ENCODE measurements around the gene COL4A4.
A peak's percentile ranks its signal among the peaks of the same experiment; 100 is the strongest.
"Not testable (repeated sequence)": the region's sequence is repeated elsewhere in the genome, so short reads cannot be mapped to it uniquely, and the experiment has no call there.

The COL4A4 gene

DNA sequence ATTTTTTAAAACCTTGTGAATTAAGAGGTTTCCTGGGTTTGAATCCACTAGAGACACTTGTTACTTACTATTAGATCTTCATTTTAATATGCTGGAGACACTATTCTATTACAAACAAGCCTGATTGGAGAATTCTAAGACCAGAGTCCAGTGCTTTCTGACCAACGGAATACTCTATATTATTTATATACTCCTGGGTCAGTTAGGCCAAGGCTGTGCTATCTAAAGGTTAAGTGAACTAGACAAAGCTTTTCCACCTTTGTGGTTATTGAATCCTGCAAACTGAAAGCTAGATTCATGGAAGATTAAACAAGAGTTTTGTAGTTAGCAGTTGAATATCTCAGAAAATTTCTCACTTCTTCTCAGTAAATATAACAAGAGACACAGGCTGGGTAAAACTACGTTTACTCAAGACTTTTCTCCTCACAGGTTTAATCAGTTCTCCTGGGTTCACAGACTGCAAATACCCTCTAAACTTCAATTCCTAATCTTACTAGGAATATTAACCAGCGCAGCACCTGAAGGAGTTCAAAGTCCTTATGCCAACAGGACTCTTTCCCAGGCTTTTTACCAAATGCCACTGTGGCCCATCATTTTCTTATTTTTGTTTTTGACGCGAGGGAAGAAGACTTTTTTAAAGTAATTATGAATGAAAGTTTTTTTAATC, 66.4 kb downstream of the COL4A4 start:
- TF ChIP-seq, protein P1, sequence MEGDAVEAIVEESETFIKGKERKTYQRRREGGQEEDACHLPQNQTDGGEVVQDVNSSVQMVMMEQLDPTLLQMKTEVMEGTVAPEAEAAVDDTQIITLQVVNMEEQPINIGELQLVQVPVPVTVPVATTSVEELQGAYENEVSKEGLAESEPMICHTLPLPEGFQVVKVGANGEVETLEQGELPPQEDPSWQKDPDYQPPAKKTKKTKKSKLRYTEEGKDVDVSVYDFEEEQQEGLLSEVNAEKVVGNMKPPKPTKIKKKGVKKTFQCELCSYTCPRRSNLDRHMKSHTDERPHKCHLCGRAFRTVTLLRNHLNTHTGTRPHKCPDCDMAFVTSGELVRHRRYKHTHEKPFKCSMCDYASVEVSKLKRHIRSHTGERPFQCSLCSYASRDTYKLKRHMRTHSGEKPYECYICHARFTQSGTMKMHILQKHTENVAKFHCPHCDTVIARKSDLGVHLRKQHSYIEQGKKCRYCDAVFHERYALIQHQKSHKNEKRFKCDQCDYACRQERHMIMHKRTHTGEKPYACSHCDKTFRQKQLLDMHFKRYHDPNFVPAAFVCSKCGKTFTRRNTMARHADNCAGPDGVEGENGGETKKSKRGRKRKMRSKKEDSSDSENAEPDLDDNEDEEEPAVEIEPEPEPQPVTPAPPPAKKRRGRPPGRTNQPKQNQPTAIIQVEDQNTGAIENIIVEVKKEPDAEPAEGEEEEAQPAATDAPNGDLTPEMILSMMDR (conservative IDR thresholded peaks at IDR 0.05; ENCODE audit: low read depth, low read length) = no peak
- no peak for DNase-seq (ENCODE audit: low read depth)
- H3K4me3 ChIP-seq (ENCODE audit: low read length) = no peak overlapping the region

DNA sequence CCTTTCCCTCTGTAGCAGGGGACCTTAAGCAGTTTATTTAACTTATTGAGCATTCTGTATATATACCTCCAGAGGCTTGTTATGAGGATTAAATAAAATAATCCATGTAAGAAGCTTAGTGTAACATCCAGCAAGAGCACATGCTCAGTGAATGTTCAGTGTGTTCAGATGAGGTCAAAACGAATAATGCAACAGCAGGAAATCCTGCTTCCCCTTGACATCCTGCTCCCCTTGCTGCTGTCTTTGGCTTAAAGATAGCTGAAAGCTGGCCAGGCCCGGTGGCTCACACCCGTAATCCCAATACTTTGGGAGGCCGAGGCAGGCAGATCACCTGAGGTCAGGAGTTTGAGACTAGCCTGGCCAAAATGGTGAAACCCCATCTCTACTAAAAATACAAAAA, 68.7 kb downstream of the COL4A4 start:
- H3K4me3 ChIP-seq (ENCODE audit: low read length) = no peak overlapping the region
- DNase-seq (ENCODE audit: low read depth) = peak; percentile 67
- TF ChIP-seq, protein P1 (conservative IDR thresholded peaks at IDR 0.05; ENCODE audit: low read depth, low read length) = no peak

DNA sequence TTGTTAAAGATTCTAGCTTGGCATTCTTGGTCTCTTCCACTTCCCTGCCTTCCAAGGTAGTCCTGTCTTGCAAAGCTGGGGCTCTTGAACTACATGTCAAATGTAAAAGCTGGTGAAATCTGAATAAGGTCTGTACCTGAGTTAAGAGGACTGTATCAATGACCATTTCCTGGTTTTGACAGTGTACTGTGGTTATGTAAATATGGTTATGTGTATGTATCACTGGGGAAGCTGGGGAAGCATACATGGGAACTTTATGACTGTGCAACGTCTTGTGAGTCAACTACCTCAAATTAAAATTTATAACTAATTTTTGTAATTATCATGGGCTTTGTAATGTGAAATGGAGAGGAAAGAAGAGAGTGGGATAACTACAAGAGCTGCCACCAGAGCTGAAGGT, 81.7 kb downstream of the COL4A4 start:
- H3K4me3 ChIP-seq (ENCODE audit: low read length) = no peak overlapping the region
- TF ChIP-seq, protein P1 (conservative IDR thresholded peaks at IDR 0.05; ENCODE audit: low read depth, low read length) = no peak
- no peak for DNase-seq (ENCODE audit: low read depth)

DNA sequence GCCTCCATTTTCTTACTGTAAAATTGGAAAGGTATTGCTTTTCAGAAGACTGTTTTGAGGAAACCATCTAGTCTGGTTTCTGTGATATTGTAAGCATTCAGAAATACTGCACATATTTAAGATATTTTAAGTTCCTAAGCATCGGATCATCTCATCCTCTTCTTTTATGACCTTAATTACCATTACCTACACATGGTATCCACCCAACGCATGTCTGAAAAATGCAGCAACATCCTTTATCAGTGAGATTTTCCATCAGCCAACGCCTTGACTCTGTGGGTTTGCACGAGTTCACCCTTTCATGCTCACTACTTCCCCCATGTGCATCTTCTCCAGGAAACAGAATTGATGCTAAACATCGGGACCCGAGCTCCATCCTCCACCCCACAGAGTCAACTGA, 84.3 kb downstream of the COL4A4 start:
- TF ChIP-seq, protein P1 (conservative IDR thresholded peaks at IDR 0.05; ENCODE audit: low read depth, low read length) = no peak
- H3K4me3 ChIP-seq (ENCODE audit: low read length) = no peak overlapping the region
- no peak for DNase-seq (ENCODE audit: low read depth)

DNA sequence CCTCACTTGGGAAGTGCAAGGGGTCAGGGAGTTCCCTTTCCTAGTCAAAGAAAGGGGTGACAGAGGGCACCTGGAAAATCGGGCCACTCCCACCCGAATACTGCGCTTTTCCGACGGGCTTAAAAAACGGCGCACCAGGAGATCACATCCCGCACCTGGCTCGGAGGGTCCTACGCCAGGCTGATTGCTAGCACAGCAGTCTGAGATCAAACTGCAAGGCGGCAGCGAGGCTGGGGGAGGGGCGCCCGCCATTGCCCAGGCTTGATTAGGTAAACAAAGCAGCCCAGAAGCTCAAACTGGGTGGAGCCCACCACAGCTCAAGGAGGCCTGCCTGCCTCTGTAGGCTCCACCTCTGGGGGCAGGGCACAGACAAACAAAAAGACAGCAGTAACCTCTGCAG, 98.9 kb downstream of the COL4A4 start:
- not testable (repeated sequence) for DNase-seq (ENCODE audit: low read depth); H3K4me3 ChIP-seq (ENCODE audit: low read length)

DNA sequence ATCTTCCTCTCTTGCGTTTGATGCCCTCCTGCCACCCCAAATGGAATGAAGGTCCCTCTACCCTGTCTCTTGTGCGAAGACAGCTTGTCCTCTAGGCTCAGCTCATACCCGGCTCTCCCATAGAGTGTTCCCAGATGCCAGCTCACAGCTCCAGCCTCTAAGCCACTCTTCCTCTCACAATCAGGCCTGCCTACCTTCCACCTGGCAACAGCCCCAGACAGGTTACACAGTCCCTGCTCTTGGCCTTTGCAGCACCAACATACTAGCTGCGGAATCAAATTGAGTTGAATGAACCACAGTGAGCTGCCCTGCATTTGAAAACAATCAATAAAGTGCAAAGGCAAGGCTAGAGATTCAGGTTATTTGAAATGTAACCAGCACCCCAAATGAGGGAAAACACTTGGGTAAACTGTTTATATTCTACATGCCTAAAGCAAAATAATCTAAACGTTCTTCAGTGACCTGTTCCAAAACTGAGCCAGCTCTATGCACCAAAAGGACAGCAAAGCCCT, 105.1 kb downstream of the COL4A4 start:
- H3K4me3 ChIP-seq (ENCODE audit: low read length) = no peak overlapping the region
- TF ChIP-seq, protein P1 (conservative IDR thresholded peaks at IDR 0.05; ENCODE audit: low read depth, low read length) = no peak
- DNase-seq (ENCODE audit: low read depth) = no peak

DNA sequence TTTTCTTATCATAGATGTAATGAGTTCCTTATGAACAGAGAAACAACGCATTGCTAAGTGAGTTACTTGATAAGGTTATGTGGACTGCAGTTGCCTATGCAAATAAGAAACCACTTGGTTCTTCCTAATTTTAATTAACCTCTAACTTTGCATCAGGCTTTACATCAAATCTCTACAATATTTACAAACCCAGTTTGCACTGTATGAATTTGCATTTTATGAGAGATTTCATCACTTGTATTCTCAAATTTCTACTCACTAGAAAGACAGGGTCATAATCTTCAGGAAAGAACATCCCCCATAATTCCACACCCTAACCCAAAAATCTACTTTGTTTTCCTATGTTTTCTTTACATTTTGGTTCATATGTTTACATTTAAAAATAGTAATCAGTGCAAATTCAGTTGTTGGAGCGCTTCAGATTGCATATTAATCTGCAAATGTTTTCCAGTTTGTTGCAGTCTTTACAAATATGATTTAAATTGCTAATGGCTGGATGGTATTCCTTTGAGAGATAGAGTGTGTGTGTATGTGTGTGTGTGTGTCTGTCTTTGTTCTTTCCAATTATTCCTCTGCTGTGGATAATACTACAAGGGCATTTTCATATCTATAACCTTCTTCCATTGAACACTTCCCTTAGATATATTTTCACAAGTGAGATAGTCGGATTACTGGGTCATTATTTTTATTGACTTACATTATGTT, 106.1 kb downstream of the COL4A4 start:
- no peak overlapping the region for H3K4me3 ChIP-seq (ENCODE audit: low read length)
- TF ChIP-seq, protein P1 (conservative IDR thresholded peaks at IDR 0.05; ENCODE audit: low read depth, low read length) = no peak
- no peak for DNase-seq (ENCODE audit: low read depth)
